KOPT-K1 (cell line): ENCODE measurements around the gene CENPI.

Experiments used
- H3K27ac ChIP-seq: fragments of 200-600 bp; sonication (generic); 2 replicates; pipeline ENCODE4 v1.5.1; 2016; ENCODE audit warnings: antibody characterized with exemption, mild to moderate bottlenecking, low read depth, low read length; ENCODE audit not compliant: poor library complexity, severe bottlenecking
- H3K36me3 ChIP-seq: fragments of 200-600 bp; sonication (generic); 2 replicates; pipeline ENCODE4 v1.5.1; 2017; ENCODE audit warnings: antibody characterized with exemption, mild to moderate bottlenecking, low read length, moderate library complexity; ENCODE audit not compliant: insufficient read depth
- H3K9me3 ChIP-seq: fragments of 200-600 bp; sonication (generic); 2 replicates; pipeline ENCODE4 v1.5.1; 2017; ENCODE audit warnings: antibody characterized with exemption, low read length, mild to moderate bottlenecking; ENCODE audit not compliant: insufficient read depth, poor library complexity, severe bottlenecking

The CENPI gene

GRCh38 chrX:101117701-101118100, 19.7 kb downstream of the CENPI start:
- Histone ChIP-seq H3K27ac (no peak overlapping the region), H3K36me3 (peaks cover 82% of the 10 kb centered on the region), H3K9me3 (no peaks in the 10 kb centered on the region)

- peaks cover 76% of the 10 kb centered on the region for H3K36me3 ChIP-seq
- no peak overlapping the region for H3K27ac ChIP-seq
- H3K9me3 ChIP-seq: no peaks in the 10 kb centered on the region
Observed at GRCh38 chrX:101136235-101136634, 38.2 kb downstream of the CENPI start.
